NCI-H2081 (cell line): Measurements from ENCODE around the gene SNX18.
A peak's percentile ranks its signal among the peaks of the same experiment; 100 is the strongest.
"Not testable (repeated sequence)": the region's sequence is repeated elsewhere in the genome, so short reads cannot be mapped to it uniquely, and the experiment has no call there.

Experiments
- DNase-seq, 2 experiments: peaks; one replicate each; lab custom pipeline; 2025; lab: John Stamatoyannopoulos, UW

The SNX18 gene

GRCh38 chr5:54517512-54518145 lies at the start of gene SNX18:
Gene SNX18, plus strand, starts transcription at chr5:54517759. Its CDS starts 194 bp downstream, at chr5:54517953.
- peak; percentile 72 to 85 for DNase-seq

GRCh38 chr5:54469622-54470021 lies 47.9 kb upstream of the SNX18 start:
- DNase-seq, result no peak

- no peak for DNase-seq
Measured at GRCh38 chr5:54470128-54470527, 47.4 kb upstream of the SNX18 start.

- no peak for DNase-seq
Measured at GRCh38 chr5:54470677-54471076, 46.9 kb upstream of the SNX18 start.

GRCh38 chr5:54471398-54471797 lies 46.2 kb upstream of the SNX18 start:
- DNase-seq, result no peak

GRCh38 chr5:54476682-54477081 lies 40.9 kb upstream of the SNX18 start:
- no peak for DNase-seq

- DNase-seq, result no peak
Measured at GRCh38 chr5:54477941-54478478, 39.5 kb upstream of the SNX18 start.

- DNase-seq, result no peak
Measured at GRCh38 chr5:54480296-54480695, 37.3 kb upstream of the SNX18 start.

GRCh38 chr5:54484219-54484894 lies 33.2 kb upstream of the SNX18 start:
- no peak for DNase-seq

GRCh38 chr5:54485659-54486058 lies 31.9 kb upstream of the SNX18 start:
- not testable (repeated sequence) for DNase-seq

- not testable (repeated sequence) for DNase-seq
Measured at GRCh38 chr5:54489648-54489979, 27.9 kb upstream of the SNX18 start.

GRCh38 chr5:54491326-54491725 lies 26.2 kb upstream of the SNX18 start:
- no peak for DNase-seq

GRCh38 chr5:54492178-54492577 lies 25.4 kb upstream of the SNX18 start:
- DNase-seq, result no peak

GRCh38 chr5:54495027-54495426 lies 22.5 kb upstream of the SNX18 start:
- no peak for DNase-seq

- DNase-seq, result no peak
Measured at GRCh38 chr5:54514291-54514690, 3.3 kb upstream of the SNX18 start.

- DNase-seq, result no peak
Measured at GRCh38 chr5:54514841-54515432, 2.6 kb upstream of the SNX18 start.

GRCh38 chr5:54515634-54516033 lies 1.9 kb upstream of the SNX18 start:
- DNase-seq, result no peak

- DNase-seq, result no peak
Measured at GRCh38 chr5:54516051-54516655, 1.4 kb upstream of the SNX18 start.

GRCh38 chr5:54517174-54517511 lies 416 bp upstream of the SNX18 start:
- no peak for DNase-seq

- DNase-seq, result peak in 1 of 2 experiments; percentile 6
Measured at GRCh38 chr5:54518146-54518817, 723 bp downstream of the SNX18 start.

- DNase-seq, result no peak
Measured at GRCh38 chr5:54518818-54519508, 1.4 kb downstream of the SNX18 start.

- DNase-seq, result no peak
Measured at GRCh38 chr5:54519509-54519876, 1.9 kb downstream of the SNX18 start.
